Stomach (tissue), 4 donors: ENCODE data around the gene RAD51D.

Source experiments
- EP300 ChIP-seq: sonication (generic); formaldehyde crosslinking; IDR thresholded peaks from one replicate; pipeline ENCODE4 v1.6.1; 2017; ENCODE audit warnings: antibody characterized with exemption
- POLR2A ChIP-seq, 4 donors: fragments of 450-650 bp; IDR thresholded peaks; one replicate each; pipeline ENCODE4 v1.6.1; 2016; ENCODE audit warnings: antibody characterized with exemption in 4 of 4, control low read depth in 2 of 4, mild to moderate bottlenecking in 1 of 4, moderate library complexity in 1 of 4
- POLR2AphosphoS5 ChIP-seq, 3 donors: sonication (generic); formaldehyde crosslinking; IDR thresholded peaks; one replicate each; pipeline ENCODE4 v1.6.1; 2016; ENCODE audit warnings: antibody characterized with exemption in 3 of 3
- TF ChIP-seq, protein P1 (sequence below), 7 experiments: fragments of 450-650 bp in 4 of 7; fragments of 200-600 bp in 3 of 7; sonication (generic) in 3 of 7; IDR thresholded peaks; one replicate each; pipeline ENCODE4 v1.5.1; 2016 to 2019; ENCODE audit warnings: antibody characterized with exemption in 7 of 7, control low read depth in 2 of 7, mild to moderate bottlenecking in 1 of 7

DNA sequence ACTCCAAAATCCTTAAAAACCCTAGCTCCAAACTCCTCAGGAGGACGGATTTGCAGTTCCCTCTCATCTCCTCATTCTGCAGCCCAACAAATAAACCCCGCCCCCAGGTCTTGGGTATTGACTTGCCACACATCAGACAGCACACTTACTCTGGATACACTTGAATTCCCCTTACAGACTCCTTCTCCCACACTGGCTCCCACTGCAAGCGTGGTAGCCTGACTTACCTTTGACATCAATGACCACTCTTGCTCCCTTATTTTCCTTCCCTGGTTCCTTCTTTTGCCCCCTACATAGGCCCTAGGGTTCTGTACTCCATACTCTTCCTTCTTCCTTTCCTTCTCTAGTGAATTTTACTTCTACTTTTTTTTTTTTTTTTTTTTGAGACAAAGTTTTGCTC is 63.6 kb downstream of the RAD51D start:
- TF ChIP-seq POLR2A (IDR thresholded peaks at IDR 0.05) = no peak
- TF ChIP-seq EP300 = no peak
- TF ChIP-seq POLR2AphosphoS5 (IDR thresholded peaks at IDR 0.05) = no peak
- TF ChIP-seq, protein P1, sequence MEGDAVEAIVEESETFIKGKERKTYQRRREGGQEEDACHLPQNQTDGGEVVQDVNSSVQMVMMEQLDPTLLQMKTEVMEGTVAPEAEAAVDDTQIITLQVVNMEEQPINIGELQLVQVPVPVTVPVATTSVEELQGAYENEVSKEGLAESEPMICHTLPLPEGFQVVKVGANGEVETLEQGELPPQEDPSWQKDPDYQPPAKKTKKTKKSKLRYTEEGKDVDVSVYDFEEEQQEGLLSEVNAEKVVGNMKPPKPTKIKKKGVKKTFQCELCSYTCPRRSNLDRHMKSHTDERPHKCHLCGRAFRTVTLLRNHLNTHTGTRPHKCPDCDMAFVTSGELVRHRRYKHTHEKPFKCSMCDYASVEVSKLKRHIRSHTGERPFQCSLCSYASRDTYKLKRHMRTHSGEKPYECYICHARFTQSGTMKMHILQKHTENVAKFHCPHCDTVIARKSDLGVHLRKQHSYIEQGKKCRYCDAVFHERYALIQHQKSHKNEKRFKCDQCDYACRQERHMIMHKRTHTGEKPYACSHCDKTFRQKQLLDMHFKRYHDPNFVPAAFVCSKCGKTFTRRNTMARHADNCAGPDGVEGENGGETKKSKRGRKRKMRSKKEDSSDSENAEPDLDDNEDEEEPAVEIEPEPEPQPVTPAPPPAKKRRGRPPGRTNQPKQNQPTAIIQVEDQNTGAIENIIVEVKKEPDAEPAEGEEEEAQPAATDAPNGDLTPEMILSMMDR (IDR thresholded peaks at IDR 0.05) = no peak
